Measurements from ENCODE around the gene MX2.

Gene MX2

GRCh38 chr21:41402796-41403195 is 41.0 kb downstream of the MX2 start:
- no peak for DNase-seq (ENCODE audit: low read depth)
- no peak overlapping the region for H3K4me3 ChIP-seq (ENCODE audit: low read length)
- no peak for TF ChIP-seq CTCF (conservative IDR thresholded peaks at IDR 0.05; ENCODE audit: low read depth, low read length)

- no peak for TF ChIP-seq CTCF (conservative IDR thresholded peaks at IDR 0.05; ENCODE audit: low read depth, low read length)
- no peak overlapping the region for H3K4me3 ChIP-seq (ENCODE audit: low read length)
- no peak for DNase-seq (ENCODE audit: low read depth)
These were observed 41.5 kb downstream of the MX2 start for GRCh38 chr21:41403331-41403730.

- no peak for DNase-seq (ENCODE audit: low read depth)
- H3K4me3 ChIP-seq (ENCODE audit: low read length), result no peak overlapping the region
- TF ChIP-seq CTCF (conservative IDR thresholded peaks at IDR 0.05; ENCODE audit: low read depth, low read length), result no peak
These were observed 42.1 kb downstream of the MX2 start for GRCh38 chr21:41403966-41404365.

DNA sequence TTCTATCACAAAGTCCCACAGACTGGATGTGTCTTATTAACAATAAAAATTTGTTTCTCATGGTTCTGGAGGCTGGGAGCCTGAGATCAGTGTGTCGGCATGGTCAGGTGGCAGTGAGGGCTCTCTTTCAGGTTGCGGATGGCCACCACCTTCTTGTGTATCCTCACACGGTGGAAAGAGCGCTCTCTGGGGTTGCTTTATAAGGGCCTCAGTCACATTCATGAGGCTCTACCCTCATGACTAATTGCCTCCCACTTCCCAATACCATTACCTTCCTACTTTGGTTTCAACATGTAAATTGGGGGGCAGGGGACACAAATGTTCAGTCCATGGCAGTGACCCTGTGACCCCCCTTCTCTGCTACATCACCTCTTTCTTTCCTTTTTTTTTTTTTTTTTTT is 43.5 kb downstream of the MX2 start:
- H3K4me3 ChIP-seq (ENCODE audit: low read length), result no peak overlapping the region
- no peak for DNase-seq (ENCODE audit: low read depth)
- no peak for TF ChIP-seq CTCF (conservative IDR thresholded peaks at IDR 0.05; ENCODE audit: low read depth, low read length)

GRCh38 chr21:41406340-41406739 is 44.5 kb downstream of the MX2 start:
- TF ChIP-seq CTCF (conservative IDR thresholded peaks at IDR 0.05; ENCODE audit: low read depth, low read length), result no peak
- no peak for DNase-seq (ENCODE audit: low read depth)
- no peak overlapping the region for H3K4me3 ChIP-seq (ENCODE audit: low read length)

GRCh38 chr21:41407541-41408460 is 46.0 kb downstream of the MX2 start:
- TF ChIP-seq CTCF (conservative IDR thresholded peaks at IDR 0.05; ENCODE audit: low read depth, low read length), result no peak

DNA sequence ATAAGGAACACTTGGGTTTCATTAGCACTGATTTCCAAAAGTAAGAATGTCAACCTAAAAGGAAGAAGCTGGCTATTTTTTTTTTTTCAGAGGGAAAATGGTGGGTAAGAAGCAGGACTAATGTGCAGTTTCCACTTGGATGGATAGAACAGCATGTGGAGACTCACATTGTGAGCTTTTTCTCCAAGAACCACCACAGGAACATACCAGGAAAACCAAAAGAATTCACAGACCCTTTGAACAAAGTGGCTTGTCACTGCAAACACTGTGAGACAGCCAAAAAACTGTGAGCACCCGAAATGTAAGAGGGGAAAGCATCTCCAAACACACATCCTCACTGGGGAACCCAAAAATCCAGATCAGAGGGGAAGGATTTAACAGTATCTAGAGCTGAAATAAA is 48.5 kb downstream of the MX2 start:
- H3K4me3 ChIP-seq (ENCODE audit: low read length), result no peak overlapping the region
- DNase-seq (ENCODE audit: low read depth), result no peak
- no peak for TF ChIP-seq CTCF (conservative IDR thresholded peaks at IDR 0.05; ENCODE audit: low read depth, low read length)

More at GRCh38 chr21:41407541-41408460, 46.0 kb downstream of the MX2 start:
- H3K4me3 ChIP-seq (ENCODE audit: low read length), result no peak overlapping the region
- DNase-seq (ENCODE audit: low read depth), result no peak

Measured in retinal pigment epithelial cell (primary cell).